Omental fat pad (tissue), 4 donors: ENCODE data around the gene HS6ST3. TPM values are rescaled to one million over a fixed set of nuclear protein-coding genes. Genes with fewer than 3 reads are reported as not detected.

Source experiments
- ATAC-seq: fragments of 150-250 bp; one replicate; pipeline ENCODE4 v1.9.1; 2016; ENCODE audit warnings: mild to moderate bottlenecking, moderate library complexity; ENCODE audit not compliant: low FRiP score
- DNase-seq: peaks from one replicate; pipeline ENCODE4 v3.0.0-alpha.2; 2019; ENCODE audit warnings: low spot score
- total RNA-seq, 4 donors: library from RNA; depleted of rRNA; stranded (reverse); fragments of >200 nt; gene quantifications; one replicate each; pipeline ENCODE4 v1.1.0, GENCODE V29; 2016
- TF ChIP-seq, protein P1 (sequence below), 3 donors: fragments of 450-650 bp; IDR thresholded peaks; one replicate each; pipeline ENCODE4 v1.5.1; 2016 to 2017; ENCODE audit warnings: antibody characterized with exemption in 3 of 3, mild to moderate bottlenecking in 3 of 3, moderate library complexity in 2 of 3

HS6ST3 gene
- total RNA-seq, 4 donors from 2014 or later: 0.09 to 0.32 (median 0.24) TPM; not detected in 1

DNA sequence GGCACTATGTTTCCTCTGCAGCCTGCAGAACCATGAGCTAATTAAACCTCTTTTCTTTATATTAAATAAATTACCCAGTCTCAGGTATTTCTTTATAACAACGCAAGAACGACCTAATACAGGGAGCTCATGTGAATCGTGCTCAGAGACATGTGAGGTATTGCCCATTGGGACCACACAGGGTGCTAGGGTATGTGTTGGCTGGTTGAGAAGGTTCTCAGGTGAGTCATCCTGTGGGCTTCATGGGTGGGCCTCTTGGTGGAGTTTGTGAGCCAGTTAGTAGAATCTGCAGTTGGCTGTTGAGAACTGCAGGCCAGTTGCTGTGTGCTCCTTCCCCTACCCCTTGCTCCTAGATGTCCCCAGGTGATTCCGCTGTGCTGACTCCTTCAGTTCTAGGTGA lies 163.0 kb downstream of the HS6ST3 start:
- no peak for ATAC-seq
- DNase-seq: no peak
- TF ChIP-seq, protein P1, sequence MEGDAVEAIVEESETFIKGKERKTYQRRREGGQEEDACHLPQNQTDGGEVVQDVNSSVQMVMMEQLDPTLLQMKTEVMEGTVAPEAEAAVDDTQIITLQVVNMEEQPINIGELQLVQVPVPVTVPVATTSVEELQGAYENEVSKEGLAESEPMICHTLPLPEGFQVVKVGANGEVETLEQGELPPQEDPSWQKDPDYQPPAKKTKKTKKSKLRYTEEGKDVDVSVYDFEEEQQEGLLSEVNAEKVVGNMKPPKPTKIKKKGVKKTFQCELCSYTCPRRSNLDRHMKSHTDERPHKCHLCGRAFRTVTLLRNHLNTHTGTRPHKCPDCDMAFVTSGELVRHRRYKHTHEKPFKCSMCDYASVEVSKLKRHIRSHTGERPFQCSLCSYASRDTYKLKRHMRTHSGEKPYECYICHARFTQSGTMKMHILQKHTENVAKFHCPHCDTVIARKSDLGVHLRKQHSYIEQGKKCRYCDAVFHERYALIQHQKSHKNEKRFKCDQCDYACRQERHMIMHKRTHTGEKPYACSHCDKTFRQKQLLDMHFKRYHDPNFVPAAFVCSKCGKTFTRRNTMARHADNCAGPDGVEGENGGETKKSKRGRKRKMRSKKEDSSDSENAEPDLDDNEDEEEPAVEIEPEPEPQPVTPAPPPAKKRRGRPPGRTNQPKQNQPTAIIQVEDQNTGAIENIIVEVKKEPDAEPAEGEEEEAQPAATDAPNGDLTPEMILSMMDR (IDR thresholded peaks at IDR 0.05): no peak

DNA sequence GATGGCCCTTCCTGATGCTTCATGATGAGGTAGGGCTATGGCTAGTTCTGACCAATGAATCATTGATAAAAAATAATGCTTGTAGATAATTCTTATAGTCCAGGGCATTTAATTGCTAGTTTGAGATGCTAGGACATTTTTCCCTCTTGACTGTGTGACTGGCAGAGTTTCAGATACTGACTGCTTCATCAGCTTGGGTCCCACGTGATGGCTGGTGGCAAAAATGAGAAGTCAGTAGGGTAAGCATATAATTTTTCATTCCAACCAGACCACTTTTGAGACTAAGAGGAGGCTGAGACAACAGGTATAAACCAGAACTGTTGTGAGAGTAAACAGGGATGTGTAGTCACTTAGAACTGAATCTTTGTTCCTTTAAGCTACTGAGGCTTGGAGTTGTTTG lies 183.3 kb downstream of the HS6ST3 start:
- ATAC-seq (no peak), DNase-seq (no peak)
- TF ChIP-seq, protein P1 (IDR thresholded peaks at IDR 0.05): no peak

DNA sequence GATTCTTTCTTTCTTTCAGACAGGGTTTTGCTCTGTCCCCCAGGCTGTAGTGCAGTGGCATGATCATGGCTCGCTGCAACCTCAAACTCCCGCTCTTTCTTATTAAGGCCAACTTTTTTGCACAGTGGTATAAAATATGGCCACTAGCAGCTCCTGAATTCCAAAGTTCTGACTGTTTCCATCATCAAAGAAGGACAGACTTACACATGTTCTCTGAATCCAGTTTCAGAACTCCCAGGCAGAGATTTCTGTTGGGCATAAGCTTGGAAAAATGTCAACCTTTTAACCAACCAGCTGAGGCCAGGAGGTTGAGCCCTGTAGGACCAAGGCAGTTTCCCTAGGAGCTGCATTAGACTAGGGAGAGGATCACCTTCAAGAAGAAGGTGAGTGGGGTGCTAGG lies 184.1 kb downstream of the HS6ST3 start:
- ATAC-seq (no peak), DNase-seq (no peak)
- TF ChIP-seq, protein P1 (IDR thresholded peaks at IDR 0.05): no peak

DNA sequence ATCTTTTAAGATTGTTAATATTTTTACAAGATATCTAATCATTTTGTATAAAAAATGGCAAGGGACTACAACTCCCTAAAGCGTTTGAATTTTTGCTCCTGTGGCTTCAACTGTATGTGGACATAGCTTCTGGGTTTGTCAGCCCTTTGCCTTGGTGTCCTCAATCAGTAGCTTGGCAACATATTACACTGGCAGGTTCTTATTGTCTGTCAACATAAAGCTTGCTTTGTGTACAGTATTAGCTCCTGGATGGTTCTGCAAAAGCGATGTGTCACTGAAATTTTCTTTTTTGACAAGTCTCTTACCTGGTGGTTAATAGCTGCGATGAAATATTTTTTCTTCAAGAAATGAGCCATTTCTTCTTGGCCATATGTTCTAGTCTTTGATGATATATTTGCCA lies 190.0 kb downstream of the HS6ST3 start:
- DNase-seq (no peak), ATAC-seq (no peak)
- TF ChIP-seq, protein P1 (IDR thresholded peaks at IDR 0.05): no peak

DNA sequence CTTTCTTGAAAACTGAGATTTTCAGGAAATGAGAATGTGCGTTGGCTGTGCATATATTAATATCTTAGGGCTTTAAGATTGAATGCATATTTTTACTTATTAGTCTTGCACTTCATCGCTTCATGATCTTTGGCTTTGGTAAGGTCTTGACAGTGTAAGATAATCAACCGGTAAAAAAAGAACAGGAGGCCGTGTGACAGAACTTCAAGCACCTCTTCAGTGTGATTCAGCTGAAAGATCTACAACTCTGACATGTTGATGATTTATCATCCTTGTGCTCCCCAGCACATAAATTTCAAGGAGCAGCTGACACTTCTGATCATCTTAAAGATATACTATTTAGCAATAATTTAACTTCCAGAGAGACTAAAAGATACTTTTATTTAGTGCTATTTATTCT lies 195.1 kb downstream of the HS6ST3 start:
- ATAC-seq: no peak
- DNase-seq: no peak
- TF ChIP-seq, protein P1 (IDR thresholded peaks at IDR 0.05): no peak

DNA sequence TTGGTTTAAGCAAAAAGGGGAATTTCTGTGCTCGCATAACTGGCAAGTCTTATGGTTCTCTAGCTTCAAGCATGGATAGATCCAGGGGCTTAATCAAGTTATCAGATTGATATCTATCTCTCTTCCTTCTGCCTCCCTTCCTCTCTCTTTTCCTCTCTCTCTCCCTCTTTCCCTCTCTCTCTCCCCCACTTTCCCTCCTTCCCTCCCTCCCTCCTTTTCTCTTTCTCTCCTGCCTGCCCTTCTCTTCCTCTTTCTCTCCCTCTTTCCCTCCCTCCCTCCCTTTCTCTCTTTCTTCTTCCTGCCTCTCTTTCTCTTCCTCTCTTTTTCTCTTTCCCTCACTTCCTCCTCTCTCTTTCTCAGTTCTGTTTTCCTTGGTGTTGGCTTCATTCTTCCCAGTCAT lies 195.8 kb downstream of the HS6ST3 start:
- ATAC-seq (no peak), DNase-seq (no peak)
- TF ChIP-seq, protein P1 (IDR thresholded peaks at IDR 0.05): no peak

DNA sequence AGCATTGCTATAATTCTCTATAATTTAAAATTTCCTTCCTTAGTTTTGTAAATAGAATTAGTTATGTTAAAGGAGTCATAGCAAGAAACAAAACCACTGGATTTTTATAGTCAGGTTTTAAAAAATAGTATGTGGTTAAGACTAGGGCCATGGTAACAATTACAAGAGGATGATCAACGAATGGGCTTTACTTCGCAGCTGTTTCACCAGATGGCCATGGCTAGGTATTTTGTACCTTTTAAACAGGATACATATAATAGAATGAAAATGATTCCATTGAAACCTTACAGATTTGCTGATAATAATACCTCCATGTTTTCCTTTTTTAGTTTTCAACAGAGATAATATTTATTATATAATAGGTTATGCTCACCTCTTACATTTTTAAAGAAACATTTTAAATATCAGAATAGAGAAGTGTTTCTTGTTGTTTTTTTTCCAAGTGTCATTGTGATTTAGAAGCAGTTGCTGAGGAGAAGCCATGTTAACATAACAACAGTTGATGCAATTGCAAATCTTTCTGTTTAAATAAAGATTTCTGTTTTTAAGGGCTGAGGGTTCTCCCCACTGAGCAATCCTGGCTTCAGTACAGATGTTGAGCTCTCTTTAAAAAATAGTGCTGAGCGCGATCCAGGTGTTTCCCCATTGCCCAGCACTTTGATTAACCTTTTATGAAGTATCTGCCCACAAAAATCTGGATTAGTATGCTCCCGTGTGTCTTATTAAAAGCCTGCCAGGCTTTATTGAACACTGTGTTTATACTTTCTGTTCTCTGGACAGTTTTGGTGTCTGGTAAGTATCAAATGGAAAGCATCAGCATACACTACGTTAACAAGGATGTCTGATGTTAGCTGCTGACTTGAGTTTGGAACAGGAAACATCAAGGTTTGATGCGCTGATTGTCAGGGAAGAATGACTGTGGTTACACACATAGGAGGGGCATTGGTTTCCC lies 205.3 kb downstream of the HS6ST3 start:
- TF ChIP-seq, protein P1 (IDR thresholded peaks at IDR 0.05): no peak
- ATAC-seq: no peak
- no peak for DNase-seq
